KOPT-K1 (cell line): Measurements from ENCODE around the gene NFAM1.

Experiments used
- H3K27ac ChIP-seq: fragments of 200-600 bp; sonication (generic); 2 replicates; pipeline ENCODE4 v1.5.1; 2016; ENCODE audit warnings: antibody characterized with exemption, mild to moderate bottlenecking, low read depth, low read length; ENCODE audit not compliant: poor library complexity, severe bottlenecking
- H3K36me3 ChIP-seq: fragments of 200-600 bp; sonication (generic); 2 replicates; pipeline ENCODE4 v1.5.1; 2017; ENCODE audit warnings: antibody characterized with exemption, mild to moderate bottlenecking, low read length, moderate library complexity; ENCODE audit not compliant: insufficient read depth
- H3K9me3 ChIP-seq: fragments of 200-600 bp; sonication (generic); 2 replicates; pipeline ENCODE4 v1.5.1; 2017; ENCODE audit warnings: antibody characterized with exemption, low read length, mild to moderate bottlenecking; ENCODE audit not compliant: insufficient read depth, poor library complexity, severe bottlenecking

The NFAM1 gene

GRCh38 chr22:42333544-42333943 is 98.7 kb downstream of the NFAM1 start:
- Histone ChIP-seq H3K27ac (no peak overlapping the region), H3K9me3 (no peaks in the 10 kb centered on the region), H3K36me3 (no peaks in the 10 kb centered on the region)

- Histone ChIP-seq H3K9me3 (no peaks in the 10 kb centered on the region), H3K36me3 (no peaks in the 10 kb centered on the region), H3K27ac (no peak overlapping the region)
Measured at GRCh38 chr22:42332089-42332488, 100.1 kb downstream of the NFAM1 start.

DNA sequence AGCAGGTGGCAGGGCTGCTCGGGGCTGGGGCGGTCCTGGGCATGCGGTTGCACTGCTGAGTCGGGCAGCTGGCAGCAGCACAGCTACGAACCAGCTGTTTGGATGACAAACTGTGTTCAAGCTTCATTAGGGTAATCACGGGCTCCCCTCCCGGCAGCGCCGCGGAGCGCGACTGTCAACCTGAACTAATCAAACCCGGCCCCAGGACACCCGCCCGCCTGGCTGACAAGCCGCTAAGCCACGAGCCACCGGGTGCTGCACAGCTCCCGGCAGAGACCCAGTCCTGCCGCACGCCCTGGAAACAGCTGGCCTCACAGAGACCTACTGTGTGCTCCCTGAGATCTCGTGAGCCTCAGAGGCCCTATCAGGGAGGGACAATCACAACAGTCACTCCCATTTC is 101.2 kb downstream of the NFAM1 start:
- H3K36me3 ChIP-seq, result no peaks in the 10 kb centered on the region
- no peak overlapping the region for H3K27ac ChIP-seq
- no peaks in the 10 kb centered on the region for H3K9me3 ChIP-seq
